ENCODE measurements around the gene ARMCX4. TPM values are rescaled to one million over a fixed set of nuclear protein-coding genes. Genes with fewer than 3 reads are reported as not detected.

The ARMCX4 gene
- total and polyA plus RNA-seq, 8 donors: 3.1 to 35.3 (median 4.6) TPM

DNA sequence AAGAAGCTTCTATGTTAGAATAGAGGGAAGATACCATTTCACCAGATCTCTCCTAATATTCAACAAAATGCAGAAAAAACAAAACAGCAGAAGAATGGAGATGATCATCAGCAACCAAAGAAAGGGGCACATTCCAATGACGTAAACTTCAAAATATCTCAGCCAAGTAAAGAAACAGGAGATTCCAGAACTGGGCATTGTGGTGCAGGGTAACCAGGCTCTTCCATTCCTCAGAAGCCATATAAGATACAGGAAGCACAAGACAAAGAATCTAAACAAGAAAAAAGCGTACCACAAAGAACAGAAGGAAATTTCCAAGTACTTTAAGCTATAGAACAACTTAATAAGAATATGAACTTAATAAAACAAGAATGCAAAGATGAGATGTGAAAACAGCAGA is 6.9 kb upstream of the ARMCX4 start:
- no peak overlapping the region for H3K27ac ChIP-seq
- no peaks in the 10 kb centered on the region for H3K9me3 ChIP-seq
- TF ChIP-seq POLR2A (IDR thresholded peaks at IDR 0.05) (no peak), EP300 (IDR thresholded peaks at IDR 0.05) (no peak), POLR2AphosphoS5 (IDR thresholded peaks at IDR 0.05) (no peak), CTCF (IDR thresholded peaks at IDR 0.05) (no peak)
- 62 to 88% (median 79%) methylated on average over 2 of the region's 2 CpGs for WGBS, 5 donors
- intact Hi-C loops (cut with DNase I; ENCODE audit: low total_unique reads): no loop called here
- H3K36me3 ChIP-seq: no peaks in the 10 kb centered on the region
- no peak for DNase-seq
- no peak overlapping the region for H3K4me3 ChIP-seq
- peaks cover 0 to 3% (median 0%) of the 10 kb centered on the region in 3 donors for H3K27me3 ChIP-seq
- no peaks in the 10 kb centered on the region for H3K4me1 ChIP-seq

- peaks cover 0 to 5% (median 0%) of the 10 kb centered on the region in 4 donors for H3K4me1 ChIP-seq
- H3K27me3 ChIP-seq: peaks cover 0 to 3% (median 0%) of the 10 kb centered on the region in 3 donors
- H3K9me3 ChIP-seq: no peaks in the 10 kb centered on the region
- H3K36me3 ChIP-seq: no peaks in the 10 kb centered on the region
- no peak overlapping the region for H3K4me3 ChIP-seq
- 63 to 85% (median 80%) methylated on average over 4 of the region's 4 CpGs for WGBS, 5 donors
- intact Hi-C loops (cut with DNase I; ENCODE audit: low total_unique reads): no loop called here
- no peak for TF ChIP-seq POLR2A (IDR thresholded peaks at IDR 0.05)
- no peak for TF ChIP-seq CTCF (IDR thresholded peaks at IDR 0.05)
- TF ChIP-seq POLR2AphosphoS5 (IDR thresholded peaks at IDR 0.05): no peak
- no peak overlapping the region for H3K27ac ChIP-seq
- DNase-seq: no peak
These were observed 3.0 kb upstream of the ARMCX4 start for GRCh38 chrX:101482296-101482695.

- Histone ChIP-seq H3K27me3 (no peaks in the 10 kb centered on the region), H3K9me3 (no peaks in the 10 kb centered on the region), H3K27ac (peak overlapping the region in 1 of 5 donors; percentile 3), H3K4me3 (no peak overlapping the region), H3K4me1 (peaks cover 0 to 5% (median 0%) of the 10 kb centered on the region in 4 donors), H3K36me3 (no peaks in the 10 kb centered on the region)
- intact Hi-C loops (cut with DNase I; ENCODE audit: low total_unique reads): no loop called here
- TF ChIP-seq POLR2A (IDR thresholded peaks at IDR 0.05) (no peak), EP300 (IDR thresholded peaks at IDR 0.05) (no peak), POLR2AphosphoS5 (IDR thresholded peaks at IDR 0.05) (no peak), CTCF (IDR thresholded peaks at IDR 0.05) (no peak)
- DNase-seq: peak in 1 of 2 donors; percentile 17
- WGBS, 5 donors: 48 to 66% (median 60%) methylated on average over 3 of the region's 3 CpGs
These were observed 1.6 kb upstream of the ARMCX4 start for GRCh38 chrX:101483705-101484104.

DNA sequence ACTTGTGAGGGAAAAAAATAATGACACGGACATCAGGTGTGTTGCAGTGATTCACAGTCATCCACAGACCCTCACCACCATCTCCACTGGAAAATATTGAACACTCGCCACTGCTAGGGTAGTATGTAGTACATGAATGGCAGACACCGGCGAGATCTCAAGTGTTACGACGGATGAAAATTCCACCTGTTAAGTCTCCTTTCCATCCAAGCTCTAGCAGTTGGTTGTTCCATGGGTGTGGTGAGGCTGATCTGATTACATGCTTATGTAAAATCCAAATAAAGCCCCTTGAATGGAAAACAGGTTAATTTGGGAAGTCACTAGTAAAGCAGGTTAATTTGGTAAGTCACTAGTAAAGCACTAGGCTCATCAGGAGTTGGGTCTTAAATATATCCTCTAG is 1.1 kb upstream of the ARMCX4 start:
- TF ChIP-seq POLR2A (IDR thresholded peaks at IDR 0.05) (no peak), EP300 (IDR thresholded peaks at IDR 0.05) (no peak), POLR2AphosphoS5 (IDR thresholded peaks at IDR 0.05) (no peak), CTCF (IDR thresholded peaks at IDR 0.05) (no peak)
- no peak overlapping the region for H3K4me3 ChIP-seq
- 83 to 95% (median 89%) methylated on average over 6 of the region's 6 CpGs for WGBS, 5 donors
- H3K9me3 ChIP-seq: no peaks in the 10 kb centered on the region
- H3K27me3 ChIP-seq: no peaks in the 10 kb centered on the region
- DNase-seq: no peak
- no peaks in the 10 kb centered on the region for H3K36me3 ChIP-seq
- peak overlapping the region in 1 of 5 donors; percentile 3 for H3K27ac ChIP-seq
- H3K4me1 ChIP-seq: peaks cover 0 to 5% (median 0%) of the 10 kb centered on the region in 4 donors
- intact Hi-C loops (cut with DNase I; ENCODE audit: low total_unique reads): no loop called here

Measured in stomach (tissue), 9 donors.